ENCODE results near the gene HDAC4.
"Not testable (repeated sequence)": the region's sequence is repeated elsewhere in the genome, so short reads cannot be mapped to it uniquely, and the experiment has no call there.

HDAC4 gene

GRCh38 chr2:239291475-239292350 is 109.1 kb downstream of the HDAC4 start:
- no peak for DNase-seq

- DNase-seq: no peak
These were observed 110.0 kb downstream of the HDAC4 start for GRCh38 chr2:239290618-239291474.

- DNase-seq: no peak
These were observed 111.3 kb downstream of the HDAC4 start for GRCh38 chr2:239289545-239289944.

GRCh38 chr2:239288951-239289511 is 111.8 kb downstream of the HDAC4 start:
- no peak for DNase-seq

GRCh38 chr2:239288237-239288636 is 112.6 kb downstream of the HDAC4 start:
- DNase-seq: no peak

GRCh38 chr2:239287461-239287860 is 113.4 kb downstream of the HDAC4 start:
- no peak for DNase-seq

- DNase-seq: no peak
These were observed 113.9 kb downstream of the HDAC4 start for GRCh38 chr2:239286901-239287300.

GRCh38 chr2:239285932-239286230 is 114.9 kb downstream of the HDAC4 start:
- DNase-seq: no peak

- DNase-seq: no peak
These were observed 115.5 kb downstream of the HDAC4 start for GRCh38 chr2:239285071-239285931.

GRCh38 chr2:239283961-239284795 is 116.6 kb downstream of the HDAC4 start:
- no peak for DNase-seq

- no peak for DNase-seq
These were observed 117.4 kb downstream of the HDAC4 start for GRCh38 chr2:239283288-239283945.

- no peak for DNase-seq
These were observed 118.2 kb downstream of the HDAC4 start for GRCh38 chr2:239282448-239283287.

- DNase-seq: not testable (repeated sequence)
These were observed 120.4 kb downstream of the HDAC4 start for GRCh38 chr2:239280296-239281017.

- DNase-seq: peak; percentile 9
These were observed 121.1 kb downstream of the HDAC4 start for GRCh38 chr2:239279508-239280295.

- DNase-seq: no peak
These were observed 121.9 kb downstream of the HDAC4 start for GRCh38 chr2:239278941-239279365.

- peak; percentile 12 for DNase-seq
These were observed 122.5 kb downstream of the HDAC4 start for GRCh38 chr2:239278361-239278760.

GRCh38 chr2:239277401-239278085 is 123.3 kb downstream of the HDAC4 start:
- peak; percentile 12 for DNase-seq

GRCh38 chr2:239276851-239277250 is 124.0 kb downstream of the HDAC4 start:
- DNase-seq: no peak

Measured in right hindlimb (tissue), 1 donor.